Daoy (cell line): ENCODE measurements around the gene KLHL21. TPM values are rescaled to one million over a fixed set of nuclear protein-coding genes. Genes with fewer than 3 reads are reported as not detected.
"Not testable (repeated sequence)": the region's sequence is repeated elsewhere in the genome, so short reads cannot be mapped to it uniquely, and the experiment has no call there.

Experiments used
- DNase-seq: peaks from one replicate; pipeline ENCODE4 v3.0.0-alpha.2; 2015; ENCODE audit warnings: low read depth
- total RNA-seq: library from RNA; depleted of rRNA; stranded (reverse); fragments of >200 nt; shearing (Covaris generic); gene quantifications from 2 replicates; pipeline ENCODE4 v1.2.3, GENCODE V29; 2014

KLHL21 gene
- total RNA-seq, 1 experiment from 2014 or later = 48.7 TPM

DNA sequence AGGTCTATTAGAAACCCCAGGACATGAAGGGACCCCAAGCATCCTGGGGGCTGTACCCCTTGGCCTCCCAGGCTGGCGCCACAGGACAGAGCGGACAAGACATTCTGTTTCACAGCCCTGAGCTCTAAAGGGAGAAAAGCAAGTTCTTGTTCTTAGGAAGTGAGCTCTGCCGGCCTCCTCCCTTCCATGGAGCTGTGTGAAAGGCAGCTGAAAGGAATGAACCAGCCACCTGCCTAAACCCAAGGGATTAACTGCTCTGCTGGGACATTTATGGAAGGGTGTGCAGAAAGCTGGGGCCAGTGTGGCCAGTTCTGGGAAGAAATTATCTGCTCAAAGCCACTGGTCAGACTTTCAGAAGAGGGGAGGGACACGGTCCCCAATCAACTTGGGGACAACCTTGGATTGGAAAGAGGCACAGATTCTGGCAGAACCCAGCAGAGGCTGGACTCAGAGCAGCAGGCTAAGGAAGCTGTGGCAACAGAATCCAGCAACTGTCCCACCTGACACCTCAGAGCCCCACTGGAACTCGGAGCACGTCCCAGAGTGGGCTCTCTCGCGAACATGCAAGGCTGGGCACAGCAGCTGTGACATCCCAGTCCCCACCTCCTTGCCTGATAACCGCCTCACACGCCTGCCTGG, 2.1 kb downstream of the KLHL21 start:
- DNase-seq = no peak

DNA sequence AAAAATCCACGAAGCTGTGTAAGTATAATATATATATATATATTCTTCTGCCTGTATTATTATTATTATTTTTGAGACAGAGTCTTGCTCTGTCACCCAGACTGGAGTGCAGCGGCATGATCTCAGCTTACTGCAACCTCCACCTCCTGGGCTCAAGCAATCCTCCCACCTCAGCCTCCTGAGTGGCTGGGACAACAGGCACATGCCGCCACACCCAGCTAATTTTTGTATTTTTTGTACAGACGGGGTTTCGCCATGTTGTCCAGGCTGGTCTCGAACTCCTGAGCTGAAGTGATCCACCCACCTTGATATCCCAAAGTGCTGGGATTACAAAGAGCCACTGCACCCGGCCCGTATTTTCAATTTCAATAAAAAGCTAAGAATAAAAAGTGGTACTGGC, 2.7 kb downstream of the KLHL21 start:
- DNase-seq = not testable (repeated sequence)

DNA sequence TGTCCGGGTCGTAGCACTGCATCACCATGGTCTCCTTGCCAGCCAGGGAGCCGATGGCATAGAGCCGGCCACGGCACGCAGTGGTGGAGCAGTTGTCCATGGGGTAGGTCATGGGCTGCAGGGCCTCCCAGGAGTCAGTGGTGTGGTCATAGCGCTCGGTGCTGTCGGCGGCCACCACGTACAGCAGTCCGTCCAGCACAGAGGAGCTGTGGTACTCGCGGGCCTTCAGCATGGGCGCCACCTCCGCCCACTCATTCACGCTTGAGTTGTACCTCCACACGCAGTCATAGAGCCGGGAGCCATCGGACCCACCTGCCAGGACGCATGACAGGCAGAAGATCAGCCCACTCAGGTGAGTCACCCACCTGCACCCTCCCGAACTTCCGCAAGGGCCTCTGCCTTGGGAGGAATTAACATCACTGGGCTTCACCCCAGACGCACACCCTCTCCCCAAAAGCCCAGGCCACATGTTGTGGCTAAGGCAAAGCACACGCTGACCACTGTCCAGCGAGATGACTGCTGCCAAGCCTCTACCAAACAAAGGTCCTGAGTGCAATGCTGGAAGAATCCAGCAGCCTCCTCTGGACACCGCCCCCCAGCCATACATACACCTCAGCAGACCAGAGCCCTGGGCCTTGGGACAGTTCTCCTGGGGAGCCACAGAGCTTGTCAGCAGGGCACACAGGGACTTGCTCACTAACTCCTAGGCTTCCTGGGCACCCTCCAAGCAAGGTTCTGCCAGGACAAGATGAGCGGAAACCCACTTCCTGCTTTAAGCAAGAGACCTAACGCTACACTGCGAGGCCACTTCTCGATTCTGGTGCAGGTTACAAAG, 3.3 kb downstream of the KLHL21 start:
- no peak for DNase-seq

DNA sequence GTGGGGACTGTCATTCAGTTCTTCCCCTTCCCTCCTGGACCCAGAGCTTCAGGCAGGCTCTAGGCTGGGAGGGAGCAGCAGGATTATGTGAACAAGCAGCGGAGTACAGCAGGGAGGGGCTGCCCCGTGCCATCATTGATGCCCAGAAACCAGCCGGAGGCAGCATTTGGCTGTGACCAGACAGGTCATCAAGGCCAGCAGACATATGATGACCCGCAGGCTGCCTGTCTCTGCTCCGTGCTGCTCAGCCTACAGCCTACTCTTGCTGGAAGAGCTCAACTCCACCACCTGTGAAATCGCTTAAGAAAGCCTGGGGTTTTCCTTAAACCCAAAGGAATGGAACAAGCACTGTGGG, 4.9 kb downstream of the KLHL21 start:
- DNase-seq = no peak

DNA sequence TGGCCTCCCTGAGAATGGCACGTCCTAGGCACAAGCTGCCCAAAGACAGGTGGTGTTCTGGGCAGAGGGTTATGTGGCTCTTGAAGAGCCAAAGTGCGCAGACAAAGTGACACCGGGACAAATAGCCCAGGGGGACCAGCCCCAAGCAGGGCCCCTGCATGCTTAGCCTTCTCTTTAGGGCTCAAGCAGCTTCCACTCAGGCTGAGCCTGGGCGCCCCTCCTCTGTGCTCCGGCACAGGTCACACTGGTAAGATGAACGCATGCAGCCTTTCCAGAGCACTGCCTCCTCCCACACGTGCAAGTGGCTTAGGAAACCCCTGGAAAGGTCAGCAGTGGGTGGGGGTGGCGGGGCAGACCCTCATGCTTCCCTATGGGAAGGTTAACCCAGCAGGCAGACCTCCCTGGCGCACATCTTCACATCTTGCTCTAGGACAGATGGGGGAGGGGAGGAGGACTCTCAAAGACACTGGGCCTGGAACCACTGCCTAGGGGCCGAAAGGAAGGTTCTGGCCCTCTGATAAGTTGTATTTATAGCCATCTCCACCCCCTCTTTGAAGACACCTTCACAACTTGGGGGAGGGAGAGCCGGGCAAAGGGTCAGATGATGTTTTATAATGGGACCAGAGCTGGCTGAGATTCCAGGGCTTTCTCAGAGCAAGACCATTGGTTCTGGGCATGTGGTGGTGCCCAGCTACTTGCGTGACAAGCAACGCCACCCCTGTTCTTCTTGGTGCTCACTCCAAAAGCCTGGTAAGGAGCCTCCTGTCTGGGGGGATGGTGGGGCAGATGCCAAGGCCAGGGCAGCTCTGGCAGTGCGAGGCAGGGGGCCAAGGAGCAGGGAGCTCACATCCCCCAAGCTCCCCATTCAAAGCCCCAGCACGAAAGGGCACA, 5.5 kb downstream of the KLHL21 start:
- no peak for DNase-seq

DNA sequence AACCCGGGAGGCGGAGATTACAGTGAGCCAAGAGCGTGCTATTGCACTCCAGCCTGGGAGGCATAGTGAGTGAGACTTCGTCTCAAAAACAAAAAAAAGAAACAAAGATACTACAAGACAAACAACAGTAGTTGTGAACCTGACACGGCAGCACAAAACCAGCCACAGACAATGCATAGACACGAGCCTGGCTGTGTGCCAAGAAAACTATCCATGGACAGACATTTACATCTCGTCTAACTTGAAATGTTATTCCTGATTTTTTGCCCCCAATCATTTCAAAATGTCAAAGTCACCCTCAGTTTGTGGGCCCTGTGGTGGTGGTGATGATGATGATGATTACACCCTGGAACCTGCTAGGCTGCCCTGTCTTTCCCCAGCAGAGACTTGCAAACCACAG, 6.3 kb downstream of the KLHL21 start:
- no peak for DNase-seq

DNA sequence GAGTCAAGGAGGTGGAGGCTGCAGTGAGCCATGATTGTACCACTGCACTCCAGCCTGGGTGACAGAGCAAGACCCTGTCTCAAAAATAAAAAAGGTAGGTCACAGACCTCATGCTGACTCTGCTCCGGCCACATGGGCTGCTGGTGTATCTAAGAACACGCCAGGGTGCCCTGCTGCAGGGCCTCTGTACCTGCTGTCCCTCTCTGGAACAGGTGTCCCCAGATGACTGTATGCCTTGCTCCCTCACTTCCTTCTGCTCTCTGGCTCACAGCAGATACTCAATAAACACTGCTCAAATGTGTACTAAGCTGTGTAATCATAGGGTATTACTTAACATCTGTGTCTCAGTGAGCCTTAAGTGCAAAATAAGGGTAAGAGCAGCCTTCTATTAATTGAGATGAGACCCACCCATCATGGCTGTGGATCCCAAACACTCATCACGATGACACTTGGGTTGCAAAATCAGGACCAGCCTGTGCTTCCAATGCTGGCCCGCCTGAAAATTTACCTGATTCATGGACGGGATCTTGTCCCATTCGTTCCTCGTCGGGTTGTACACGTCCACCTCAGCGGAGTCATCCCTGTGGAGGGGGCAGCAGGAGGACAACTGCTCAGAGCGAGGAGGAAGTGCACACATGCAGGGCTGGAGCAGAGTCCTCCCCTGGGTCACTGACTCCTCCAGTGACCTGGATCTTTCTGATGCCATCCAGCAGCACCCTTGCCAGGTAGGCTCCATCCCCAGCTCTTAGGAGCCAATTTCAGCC, 7.5 kb downstream of the KLHL21 start:
- no peak for DNase-seq

DNA sequence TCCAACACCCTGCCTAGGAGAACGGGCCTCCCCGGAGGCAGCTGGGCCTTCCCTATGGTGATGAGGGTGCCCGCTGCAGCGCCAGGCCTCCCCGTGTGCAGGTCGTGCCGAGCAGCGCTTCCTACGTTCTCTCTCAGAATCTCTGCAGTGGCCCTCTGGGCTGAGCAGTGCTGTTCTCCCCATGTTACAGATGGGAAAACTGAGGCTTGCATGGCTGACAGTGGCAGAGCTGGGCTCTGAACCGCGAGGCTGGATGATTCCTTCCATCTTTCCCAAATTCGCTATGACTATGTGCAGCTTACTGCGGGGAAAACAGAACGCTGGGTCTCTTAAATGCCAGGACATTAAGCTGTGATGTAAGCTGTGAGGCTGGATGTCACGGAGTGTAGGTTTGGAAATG, 8.9 kb downstream of the KLHL21 start:
- no peak for DNase-seq

DNA sequence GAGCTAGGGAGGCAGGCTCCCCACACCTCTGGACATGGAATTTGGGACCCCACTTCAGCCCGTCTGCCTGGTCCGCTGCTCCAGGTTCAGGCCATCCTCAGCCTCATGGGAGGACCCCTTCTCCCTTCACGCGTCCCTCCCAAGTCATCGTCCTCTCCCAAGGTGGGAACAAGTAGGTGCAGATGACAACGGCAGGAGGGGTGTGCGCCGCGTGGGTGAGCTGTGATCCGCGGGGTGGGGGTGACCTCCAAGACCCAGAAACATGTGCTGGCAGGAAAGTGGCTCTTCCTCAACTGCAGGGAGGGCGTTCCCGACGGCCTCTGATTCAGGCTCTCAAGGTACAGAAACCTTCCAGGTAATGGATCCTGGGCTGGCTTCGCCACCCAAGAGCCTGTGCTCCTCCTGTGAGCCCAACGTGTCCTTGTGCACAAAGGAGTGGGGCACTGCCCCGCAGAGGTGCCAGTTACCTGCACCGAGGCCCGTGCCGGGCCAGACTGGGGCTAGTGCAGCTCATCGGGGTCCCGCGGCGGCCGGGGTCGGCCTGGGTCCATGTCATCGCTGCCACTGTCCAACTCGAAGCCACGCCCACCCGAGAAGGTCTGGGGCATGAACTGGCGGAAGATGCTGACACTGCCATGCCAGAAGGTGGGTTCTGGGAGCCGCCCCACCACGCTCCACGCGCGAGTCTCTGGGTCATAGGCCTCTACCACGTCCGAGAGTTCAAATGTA, 9.6 kb downstream of the KLHL21 start:
- no peak for DNase-seq

DNA sequence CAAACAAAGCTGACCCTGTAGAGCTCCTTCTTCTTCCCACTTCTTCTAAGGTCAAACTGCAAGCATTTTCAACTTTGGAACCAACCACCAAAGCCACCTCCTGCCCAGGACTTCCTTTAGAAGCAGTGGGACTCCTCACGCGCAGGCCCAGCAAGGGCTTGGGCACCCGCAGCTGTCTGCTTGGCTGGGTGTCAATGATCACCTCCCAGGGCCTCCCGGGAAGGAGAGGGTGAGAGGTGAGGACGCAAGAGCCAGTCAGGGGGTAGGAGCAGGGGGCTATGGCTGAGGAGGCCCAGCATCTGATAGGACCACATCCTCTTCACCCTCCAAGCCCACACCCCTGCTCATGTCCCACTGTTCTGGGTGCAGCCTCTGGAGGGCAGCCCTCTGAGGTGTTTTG, 10.2 kb downstream of the KLHL21 start:
- DNase-seq = no peak

DNA sequence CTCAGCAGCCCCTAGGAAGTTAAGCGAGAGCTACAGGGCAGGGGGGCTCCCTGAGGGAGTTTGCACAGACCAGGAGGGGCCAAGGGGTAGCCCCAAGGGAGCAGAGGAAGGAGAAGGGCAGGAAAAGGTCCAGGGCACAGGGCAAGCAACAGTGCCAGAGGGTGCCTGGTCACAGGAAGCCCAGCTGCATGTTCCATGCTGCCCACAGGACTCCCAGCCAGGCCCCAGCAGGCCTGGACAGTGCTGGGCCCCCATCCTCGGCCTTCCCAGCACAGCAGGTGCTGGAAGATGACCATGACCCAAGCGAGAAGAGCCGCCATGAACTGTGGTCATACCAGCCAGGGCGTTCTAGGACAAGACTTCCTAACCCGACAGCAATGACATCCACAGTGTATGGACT, 11.0 kb downstream of the KLHL21 start:
- no peak for DNase-seq

DNA sequence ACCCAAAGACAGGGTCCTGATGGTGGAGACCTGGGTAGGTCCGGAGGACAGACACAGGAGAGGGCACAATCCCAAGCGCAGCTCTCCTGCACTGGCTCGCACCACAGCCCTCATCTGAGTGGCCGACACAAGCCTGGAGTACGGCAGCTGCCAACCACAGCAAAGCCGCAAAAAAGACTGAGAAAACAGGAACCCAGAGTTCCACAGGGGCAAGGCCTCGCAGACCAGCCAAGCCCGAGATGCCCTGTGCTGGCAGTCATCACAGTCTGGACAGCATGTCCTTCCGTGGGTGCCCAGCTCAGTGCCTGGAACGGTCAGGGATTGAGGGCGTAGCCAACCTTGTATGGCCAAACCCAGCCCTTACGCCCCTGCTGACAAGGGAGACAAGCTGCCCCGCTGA, 11.4 kb downstream of the KLHL21 start:
- DNase-seq = no peak

DNA sequence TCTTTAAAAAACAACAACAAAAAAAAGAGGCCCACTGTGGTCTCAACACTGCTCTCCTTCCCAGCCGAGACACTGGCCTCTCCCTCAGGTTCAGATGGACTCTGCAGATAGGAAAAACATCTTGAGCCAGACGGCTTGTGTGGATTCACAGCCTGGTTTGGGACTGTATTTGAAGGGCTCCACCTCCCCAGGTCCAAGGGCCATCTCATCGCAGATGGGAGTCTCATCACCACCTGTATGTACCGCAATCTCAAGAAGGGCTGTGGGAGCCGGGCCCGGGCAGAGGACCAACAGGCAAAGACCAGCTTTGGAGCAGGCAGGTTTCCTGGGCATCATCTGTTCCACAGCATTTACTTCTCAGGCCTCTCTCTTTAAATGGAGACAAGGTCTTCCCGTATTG, 12.6 kb downstream of the KLHL21 start:
- no peak for DNase-seq

DNA sequence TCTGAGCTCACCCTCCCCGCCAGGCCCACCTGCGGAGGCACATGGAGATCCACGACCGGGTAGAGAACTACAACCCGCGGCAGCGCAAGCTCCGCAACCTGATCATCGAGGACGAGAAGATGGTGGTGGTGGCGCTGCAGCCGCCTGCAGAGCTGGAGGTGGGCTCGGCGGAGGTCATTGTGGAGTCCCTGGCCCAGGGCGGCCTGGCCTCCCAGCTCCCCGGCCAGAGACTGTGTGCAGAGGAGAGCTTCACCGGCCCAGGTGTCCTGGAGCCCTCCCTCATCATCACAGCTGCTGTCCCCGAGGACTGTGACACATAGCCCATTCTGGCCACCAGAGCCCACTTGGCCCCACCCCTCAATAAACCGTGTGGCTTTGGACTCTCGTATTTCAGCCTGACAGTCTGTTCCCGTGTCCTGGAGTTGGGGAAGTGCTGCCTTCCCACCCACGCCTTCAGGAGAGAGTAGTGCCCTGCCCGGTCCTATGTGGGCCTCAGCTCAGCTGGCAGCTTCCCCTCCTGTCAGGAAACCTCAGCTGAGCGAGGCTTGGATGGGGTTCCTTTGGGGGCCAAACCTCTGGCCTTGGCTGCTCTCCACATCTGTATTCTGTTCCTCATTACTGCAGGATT, 13.7 kb downstream of the KLHL21 start:
- no peak for DNase-seq

DNA sequence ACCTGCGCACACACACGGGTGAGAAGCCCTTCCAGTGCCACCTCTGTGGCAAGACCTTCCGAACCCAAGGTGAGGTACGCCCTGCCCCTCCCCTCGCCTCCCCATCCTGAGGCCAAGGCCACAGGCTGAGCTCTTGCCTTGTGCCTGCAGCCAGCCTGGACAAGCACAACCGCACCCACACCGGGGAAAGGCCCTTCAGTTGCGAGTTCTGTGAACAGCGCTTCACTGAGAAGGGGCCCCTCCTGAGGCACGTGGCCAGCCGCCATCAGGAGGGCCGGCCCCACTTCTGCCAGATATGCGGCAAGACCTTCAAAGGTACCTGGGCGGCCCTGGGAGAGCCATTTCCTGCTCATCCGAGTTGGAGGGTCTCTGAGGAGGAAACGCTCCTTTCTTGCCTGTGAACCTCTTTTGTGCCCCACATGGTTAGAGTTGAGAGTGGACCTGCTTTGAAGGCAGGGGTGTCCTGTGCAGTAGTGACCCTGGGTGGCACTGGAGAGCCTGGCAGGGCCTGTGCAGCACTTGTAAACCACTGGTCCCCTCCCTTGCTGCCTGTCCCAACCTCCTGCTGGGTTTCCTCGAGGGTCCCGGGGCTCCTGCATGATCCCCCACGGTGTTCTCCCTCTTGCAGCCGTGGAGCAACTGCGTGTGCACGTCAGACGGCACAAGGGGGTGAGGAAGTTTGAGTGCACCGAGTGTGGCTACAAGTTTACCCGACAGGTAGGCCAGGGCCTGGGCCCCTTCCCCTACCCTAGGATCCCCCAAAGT, 14.4 kb downstream of the KLHL21 start:
- DNase-seq = no peak

DNA sequence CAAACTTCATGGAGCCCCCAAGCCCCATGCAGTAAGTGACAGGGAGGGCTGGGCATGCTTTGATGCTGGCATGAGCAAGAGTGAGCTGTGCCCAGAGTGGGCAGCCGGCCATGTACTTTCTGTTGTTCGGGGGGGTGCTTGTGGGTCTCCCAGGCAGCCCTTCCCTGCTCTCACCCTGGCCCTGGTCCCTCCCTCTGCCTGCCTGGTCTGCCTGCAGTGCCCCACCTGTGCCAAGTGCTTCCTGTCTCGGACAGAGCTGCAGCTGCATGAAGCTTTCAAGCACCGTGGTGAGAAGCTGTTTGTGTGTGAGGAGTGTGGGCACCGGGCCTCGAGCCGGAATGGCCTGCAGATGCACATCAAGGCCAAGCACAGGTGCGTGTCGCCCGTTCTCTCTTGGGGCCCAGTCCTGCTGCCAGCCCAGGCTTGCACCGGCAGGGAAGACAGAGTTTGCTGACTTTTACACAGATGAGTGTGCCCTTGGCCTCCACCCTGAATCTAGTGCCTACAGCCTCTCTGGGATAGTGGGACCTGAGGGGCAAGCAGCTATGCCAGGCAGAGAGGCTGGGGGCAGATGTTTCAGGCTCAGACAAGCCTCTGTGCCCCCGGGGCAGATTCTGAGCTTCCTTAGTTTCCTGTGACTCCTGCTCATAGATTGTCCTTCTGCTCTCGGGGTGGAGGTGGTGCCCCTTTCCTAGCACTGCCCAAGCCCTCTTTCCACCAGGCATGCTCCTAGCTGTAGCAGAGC, 15.2 kb downstream of the KLHL21 start:
- DNase-seq = no peak

DNA sequence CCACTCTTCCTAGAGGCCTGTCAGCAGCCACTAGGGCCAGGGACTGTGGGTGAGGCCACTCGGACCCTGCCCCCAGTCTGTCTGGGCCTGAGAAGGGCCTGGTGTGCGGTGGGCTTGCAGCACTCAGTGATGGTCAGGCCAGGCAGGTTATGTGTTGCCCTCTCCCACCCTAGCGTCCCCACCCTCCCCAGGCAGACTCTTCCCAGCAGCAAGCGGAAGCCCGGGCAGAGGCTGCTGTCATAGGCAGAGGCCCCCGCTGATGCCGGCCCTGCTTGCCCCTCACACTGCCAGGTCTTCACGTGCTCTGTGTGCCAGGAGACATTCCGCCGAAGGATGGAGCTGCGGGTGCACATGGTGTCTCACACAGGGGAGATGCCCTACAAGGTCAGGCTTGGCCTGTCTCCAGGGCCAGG, 16.3 kb downstream of the KLHL21 start:
- DNase-seq = no peak

DNA sequence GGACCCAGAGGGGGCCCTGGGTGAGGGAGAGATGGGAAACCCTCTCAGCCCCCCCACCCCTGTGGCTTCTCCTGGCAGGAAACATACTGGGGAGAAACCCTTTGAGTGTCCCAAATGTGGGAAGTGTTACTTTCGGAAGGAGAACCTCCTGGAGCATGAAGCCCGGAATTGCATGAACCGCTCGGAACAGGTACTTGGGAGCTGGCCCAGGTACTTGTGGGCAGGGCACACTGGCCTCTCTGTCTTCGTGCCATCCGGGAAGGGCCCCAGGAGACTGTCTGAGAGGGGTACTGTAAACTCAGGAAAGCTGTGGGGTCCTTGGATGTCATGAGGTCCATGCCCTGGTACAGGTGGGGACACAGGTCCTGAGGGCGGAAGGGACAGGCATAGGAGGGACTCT, 16.8 kb downstream of the KLHL21 start:
- no peak for DNase-seq

DNA sequence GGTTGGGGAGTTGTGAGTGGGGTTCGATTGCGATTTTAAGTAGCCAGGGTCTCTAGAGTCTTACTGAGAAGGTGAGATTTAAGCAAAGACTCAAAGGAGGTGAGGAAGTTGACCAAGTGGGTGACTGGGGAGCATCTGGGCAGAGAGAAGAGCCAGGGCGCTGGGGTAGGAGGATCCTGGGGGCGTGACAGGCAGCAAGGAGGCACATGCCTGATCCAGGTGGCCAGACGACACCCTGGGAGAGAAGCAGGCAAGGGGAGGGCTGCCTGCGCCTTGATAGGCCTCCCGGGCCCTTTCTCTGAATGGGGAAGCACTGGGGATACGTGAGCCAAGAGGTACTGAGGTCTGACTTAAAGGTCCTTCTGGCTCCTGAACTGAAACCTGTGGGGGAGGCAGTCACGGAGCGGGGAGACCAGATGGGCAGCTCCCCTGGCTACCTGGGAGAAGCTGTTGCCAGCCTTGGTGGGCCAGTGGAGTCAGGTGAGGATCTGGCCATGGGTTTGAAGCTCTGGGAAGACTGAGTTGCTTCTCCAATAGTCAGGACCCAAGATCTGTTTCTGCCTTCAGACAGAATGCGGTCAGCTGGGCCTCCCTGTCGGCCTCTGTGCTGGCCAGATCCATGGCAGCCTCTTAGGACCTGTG, 17.5 kb downstream of the KLHL21 start:
- no peak for DNase-seq
